Stomach (tissue), 4 donors: ENCODE data around the gene MAK.

Experiments
- EP300 ChIP-seq: sonication (generic); formaldehyde crosslinking; IDR thresholded peaks from one replicate; pipeline ENCODE4 v1.6.1; 2017; ENCODE audit warnings: antibody characterized with exemption
- POLR2A ChIP-seq, 4 donors: fragments of 450-650 bp; IDR thresholded peaks; one replicate each; pipeline ENCODE4 v1.6.1; 2016; ENCODE audit warnings: antibody characterized with exemption in 4 of 4, control low read depth in 2 of 4, mild to moderate bottlenecking in 1 of 4, moderate library complexity in 1 of 4
- POLR2AphosphoS5 ChIP-seq, 3 donors: sonication (generic); formaldehyde crosslinking; IDR thresholded peaks; one replicate each; pipeline ENCODE4 v1.6.1; 2016; ENCODE audit warnings: antibody characterized with exemption in 3 of 3
- TF ChIP-seq, protein P1 (sequence below), 7 experiments: fragments of 450-650 bp in 4 of 7; fragments of 200-600 bp in 3 of 7; sonication (generic) in 3 of 7; IDR thresholded peaks; one replicate each; pipeline ENCODE4 v1.5.1; 2016 to 2019; ENCODE audit warnings: antibody characterized with exemption in 7 of 7, control low read depth in 2 of 7, mild to moderate bottlenecking in 1 of 7

DNA sequence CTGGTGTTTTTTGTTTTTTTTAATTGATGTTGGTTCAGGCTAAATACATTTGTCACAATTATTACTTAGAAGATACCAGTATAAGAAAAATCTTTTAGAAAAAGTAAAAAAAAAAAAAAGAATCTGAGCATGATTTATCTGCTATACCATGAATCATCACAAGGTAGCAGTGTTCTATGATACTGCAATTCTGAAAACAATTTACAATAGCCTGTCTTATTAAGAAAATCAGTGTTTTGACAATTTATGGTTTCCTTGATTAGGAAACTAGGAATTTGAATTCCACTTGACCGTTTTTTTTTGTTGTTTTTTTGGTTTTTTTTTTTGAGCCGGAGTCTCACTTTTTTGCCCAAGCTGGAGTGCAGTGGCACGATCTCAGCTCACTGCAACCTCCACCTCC lies 9.3 kb upstream of the MAK start:
- TF ChIP-seq, protein P1, sequence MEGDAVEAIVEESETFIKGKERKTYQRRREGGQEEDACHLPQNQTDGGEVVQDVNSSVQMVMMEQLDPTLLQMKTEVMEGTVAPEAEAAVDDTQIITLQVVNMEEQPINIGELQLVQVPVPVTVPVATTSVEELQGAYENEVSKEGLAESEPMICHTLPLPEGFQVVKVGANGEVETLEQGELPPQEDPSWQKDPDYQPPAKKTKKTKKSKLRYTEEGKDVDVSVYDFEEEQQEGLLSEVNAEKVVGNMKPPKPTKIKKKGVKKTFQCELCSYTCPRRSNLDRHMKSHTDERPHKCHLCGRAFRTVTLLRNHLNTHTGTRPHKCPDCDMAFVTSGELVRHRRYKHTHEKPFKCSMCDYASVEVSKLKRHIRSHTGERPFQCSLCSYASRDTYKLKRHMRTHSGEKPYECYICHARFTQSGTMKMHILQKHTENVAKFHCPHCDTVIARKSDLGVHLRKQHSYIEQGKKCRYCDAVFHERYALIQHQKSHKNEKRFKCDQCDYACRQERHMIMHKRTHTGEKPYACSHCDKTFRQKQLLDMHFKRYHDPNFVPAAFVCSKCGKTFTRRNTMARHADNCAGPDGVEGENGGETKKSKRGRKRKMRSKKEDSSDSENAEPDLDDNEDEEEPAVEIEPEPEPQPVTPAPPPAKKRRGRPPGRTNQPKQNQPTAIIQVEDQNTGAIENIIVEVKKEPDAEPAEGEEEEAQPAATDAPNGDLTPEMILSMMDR (IDR thresholded peaks at IDR 0.05): no peak
- TF ChIP-seq POLR2AphosphoS5 (IDR thresholded peaks at IDR 0.05) (no peak), POLR2A (IDR thresholded peaks at IDR 0.05) (no peak), EP300 (no peak)
